Fibroblast of lung (primary cell): Measurements from ENCODE around the gene DSTN. TPM values are rescaled to one million over a fixed set of nuclear protein-coding genes. Genes with fewer than 3 reads are reported as not detected.
A peak's percentile ranks its signal among the peaks of the same experiment; 100 is the strongest.

Experiments
- DNase-seq, 2 donors: peaks; one replicate each; pipeline versions ENCODE4 v3.0.0 to v3.0.0-alpha.2; 2010; ENCODE audit warnings: low read depth in 2 of 2
- H2AFZ ChIP-seq: 2 replicates; pipeline ENCODE4 v1.5.1; 2012; ENCODE audit warnings: low read length, control low read depth, inconsistent platforms
- H3K27ac ChIP-seq: 2 replicates; pipeline ENCODE4 v1.5.1; 2011; ENCODE audit warnings: low read length, control low read depth; ENCODE audit not compliant: insufficient read depth
- H3K27me3 ChIP-seq: 2 replicates; pipeline ENCODE4 v1.5.1; 2011; ENCODE audit warnings: mild to moderate bottlenecking, low read length; ENCODE audit not compliant: control insufficient read depth, insufficient read depth
- H3K36me3 ChIP-seq: 2 replicates; pipeline ENCODE4 v1.5.1; 2011; ENCODE audit warnings: low read length; ENCODE audit not compliant: control insufficient read depth, insufficient read depth
- H3K4me1 ChIP-seq: 2 replicates; pipeline ENCODE4 v1.5.1; 2011; ENCODE audit warnings: low read length; ENCODE audit not compliant: control insufficient read depth, insufficient read depth; ENCODE audit errors: extremely low read depth
- H3K4me2 ChIP-seq: 2 replicates; pipeline ENCODE4 v1.5.1; 2011; ENCODE audit warnings: low read length, control low read depth; ENCODE audit not compliant: insufficient read depth; ENCODE audit errors: extremely low read depth
- H3K4me3 ChIP-seq, 4 experiments: fragments of 200-600 bp in 1 of 4; sonication (generic) in 1 of 4; replicated peaks in 1 of 4; 2 replicates each; pipeline ENCODE4 v1.5.1; 2011 to 2016; ENCODE audit warnings: low read length in 4 of 4, low read depth in 3 of 4, mild to moderate bottlenecking in 3 of 4, control low read depth in 2 of 4, inconsistent platforms in 1 of 4, mixed read lengths in 1 of 4; ENCODE audit not compliant: insufficient read depth in 1 of 4; ENCODE audit errors: control extremely low read depth in 1 of 4
- H3K79me2 ChIP-seq: 2 replicates; pipeline ENCODE4 v1.5.1; 2012; ENCODE audit warnings: mild to moderate bottlenecking, low read length, inconsistent platforms; ENCODE audit not compliant: control insufficient read depth, insufficient read depth
- H3K9ac ChIP-seq: 2 replicates; pipeline ENCODE4 v1.5.1; 2011; ENCODE audit warnings: mild to moderate bottlenecking, low read length, control low read depth; ENCODE audit not compliant: insufficient read depth
- H3K9me3 ChIP-seq: 2 replicates; pipeline ENCODE4 v1.5.1; 2012; ENCODE audit warnings: low read depth, low read length; ENCODE audit not compliant: control insufficient read depth, insufficient read depth
- H4K20me1 ChIP-seq: 2 replicates; pipeline ENCODE4 v1.5.1; 2011; ENCODE audit warnings: low read length; ENCODE audit not compliant: control insufficient read depth, insufficient read depth; ENCODE audit errors: extremely low read depth
- CTCF ChIP-seq, 2 donors: IDR thresholded peaks in 1 of 2; conservative IDR thresholded peaks in 1 of 2; 1 replicate in 1 of 2; 2 replicates in 1 of 2; pipeline ENCODE4 v1.5.1; 2011 to 2012; ENCODE audit warnings: low read length in 2 of 2, control low read depth in 1 of 2, inconsistent platforms in 1 of 2, low read depth in 1 of 2, mild to moderate bottlenecking in 1 of 2
- EZH2 ChIP-seq: IDR thresholded peaks from 2 replicates; pipeline ENCODE4 v1.5.1; 2012; ENCODE audit warnings: low read length, control low read depth, mild to moderate bottlenecking; ENCODE audit errors: missing control alignments
- polyA plus RNA-seq, 2 donors: library from polyadenylated mRNA; depleted of rRNA in 1 of 2; stranded (reverse) in 1 of 2; unstranded in 1 of 2; fragments of >200 nt; gene quantifications; 2 replicates each; pipeline ENCODE4 v1.2.1, GENCODE V29; 2011 to 2012; ENCODE audit warnings: missing spikeins in 1 of 2
- total RNA-seq: library from RNA; depleted of rRNA; stranded (reverse); fragments of >200 nt; gene quantifications from 2 replicates; pipeline ENCODE4 v1.2.1, GENCODE V29; 2014

DSTN gene
- total and polyA plus RNA-seq, 2 donors (not counting 1 experiment from before 2014, with no cell fraction given) = 289 to 737 TPM

GRCh38 chr20:17558941-17559304 lies 11.0 kb upstream of the DSTN start:
- no peaks in the 10 kb centered on the region for H3K9me3 ChIP-seq
- H3K27ac ChIP-seq = peak overlapping the region; percentile 95
- TF ChIP-seq CTCF (conservative IDR thresholded peaks at IDR 0.05 in 1 of 2, IDR thresholded peaks at IDR 0.05 in 1 of 2; ENCODE audit: low read depth in 1 of 2, low read length in 2 of 2) (no peak), EZH2 (no peak)
- H3K9ac ChIP-seq = peak overlapping the region; percentile 1
- peak overlapping the region in 2 of 4 experiments; percentile 41 to 46 for H3K4me3 ChIP-seq
- no peaks in the 10 kb centered on the region for H3K79me2 ChIP-seq
- no peaks in the 10 kb centered on the region for H3K27me3 ChIP-seq
- no peak for DNase-seq
- no peak overlapping the region for H2AFZ ChIP-seq
- H3K4me2 ChIP-seq = peak overlapping the region; percentile 97
- no peaks in the 10 kb centered on the region for H3K36me3 ChIP-seq
- no peaks in the 10 kb centered on the region for H4K20me1 ChIP-seq
- peaks cover 16% of the 10 kb centered on the region for H3K4me1 ChIP-seq

- H3K9ac ChIP-seq = no peak overlapping the region
- no peaks in the 10 kb centered on the region for H4K20me1 ChIP-seq
These were observed 10.5 kb upstream of the DSTN start for GRCh38 chr20:17559338-17559737.

GRCh38 chr20:17560344-17561074 lies 9.4 kb upstream of the DSTN start:
- no peak overlapping the region for H2AFZ ChIP-seq
- H3K79me2 ChIP-seq = no peaks in the 10 kb centered on the region
- H4K20me1 ChIP-seq = no peaks in the 10 kb centered on the region
- no peaks in the 10 kb centered on the region for H3K36me3 ChIP-seq
- H3K4me2 ChIP-seq = no peak overlapping the region
- no peaks in the 10 kb centered on the region for H3K9me3 ChIP-seq
- H3K9ac ChIP-seq = no peak overlapping the region
- H3K4me3 ChIP-seq = no peak overlapping the region
- H3K27me3 ChIP-seq = no peaks in the 10 kb centered on the region
- peaks cover 16% of the 10 kb centered on the region for H3K4me1 ChIP-seq
- no peak for DNase-seq
- H3K27ac ChIP-seq = no peak overlapping the region
- TF ChIP-seq EZH2 (no peak), CTCF (conservative IDR thresholded peaks at IDR 0.05 in 1 of 2, IDR thresholded peaks at IDR 0.05 in 1 of 2; ENCODE audit: low read depth in 1 of 2, low read length in 2 of 2) (no peak)

More at GRCh38 chr20:17559338-17559737, 10.5 kb upstream of the DSTN start:
- H3K4me3 ChIP-seq = no peak overlapping the region
- H3K27ac ChIP-seq = peak overlapping the region; percentile 95
- DNase-seq = peak in 1 of 2 donors; percentile 20
- H2AFZ ChIP-seq = no peak overlapping the region
- no peak for TF ChIP-seq CTCF (conservative IDR thresholded peaks at IDR 0.05 in 1 of 2, IDR thresholded peaks at IDR 0.05 in 1 of 2; ENCODE audit: low read depth in 1 of 2, low read length in 2 of 2)
- no peak for TF ChIP-seq EZH2
- no peaks in the 10 kb centered on the region for H3K27me3 ChIP-seq
- H3K4me1 ChIP-seq = peaks cover 16% of the 10 kb centered on the region
- H3K4me2 ChIP-seq = no peak overlapping the region
- H3K9me3 ChIP-seq = no peaks in the 10 kb centered on the region
- H3K79me2 ChIP-seq = no peaks in the 10 kb centered on the region
- no peaks in the 10 kb centered on the region for H3K36me3 ChIP-seq
